IMR-90 (cell line): ENCODE data around the gene CARD10. TPM values are rescaled to one million over a fixed set of nuclear protein-coding genes. Genes with fewer than 3 reads are reported as not detected.

ENCODE experiments used
- ATAC-seq: fragments of 200-7000 bp; cut with Tn5 transposase; 2 replicates; pipeline ENCODE4 v1.9.1; 2020; ENCODE audit warnings: low read depth, mild to moderate bottlenecking, moderate library complexity
- BruUV-seq: library from RNA; stranded (reverse); fragments of 400-500 nt; replicated peaks from 2 replicates; lab custom pipeline; 2021; lab: Mats Ljungman, UMichigan
- CTCF ChIA-PET: fragments of 300-600 bp; formaldehyde crosslinking; extraction: SDS; loops from one replicate; lab custom pipeline; 2021; ENCODE audit warnings: antibody characterized with exemption; lab: Yijun Ruan, JAX
- POLR2A ChIA-PET: fragments of 300-600 bp; sonication (Branson Sonifier 250); formaldehyde crosslinking; loops from one replicate; lab custom pipeline; 2022; ENCODE audit warnings: antibody characterized with exemption; ENCODE audit not compliant: unreplicated experiment; lab: Charles Lee
- DNase-seq: peaks from one replicate; pipeline ENCODE4 v3.0.0; 2013
- H2AFZ ChIP-seq: replicated peaks from 2 replicates; pipeline ENCODE3; 2013; ENCODE audit warnings: low read length, mild to moderate bottlenecking; ENCODE audit not compliant: poor library complexity
- H2AK5ac ChIP-seq: 2 replicates; pipeline ENCODE4 v1.6.1; 2013; ENCODE audit warnings: low read depth, low read length, inconsistent platforms
- H2AK9ac ChIP-seq: replicated peaks from 2 replicates; pipeline ENCODE3; 2013; ENCODE audit warnings: mild to moderate bottlenecking, low read depth, low read length, moderate library complexity; ENCODE audit not compliant: poor library complexity
- H2BK120ac ChIP-seq: 2 replicates; pipeline ENCODE4 v1.6.1; 2013; ENCODE audit warnings: low read depth, low read length, inconsistent platforms
- H2BK15ac ChIP-seq: 3 replicates; pipeline ENCODE4 v1.6.1; 2013; ENCODE audit warnings: low read depth, low read length, inconsistent platforms
- H2BK20ac ChIP-seq: 2 replicates; pipeline ENCODE4 v1.6.1; 2013; ENCODE audit warnings: low read depth, mild to moderate bottlenecking, inconsistent platforms, low read length, moderate library complexity
- H2BK5ac ChIP-seq: 2 replicates; pipeline ENCODE4 v1.6.1; 2013; ENCODE audit warnings: mild to moderate bottlenecking, low read depth, low read length, inconsistent platforms; ENCODE audit not compliant: poor library complexity, severe bottlenecking
- H3K14ac ChIP-seq: replicated peaks from 2 replicates; pipeline ENCODE4 v1.6.1; 2013; ENCODE audit warnings: low read depth, low read length, inconsistent platforms
- H3K18ac ChIP-seq: 2 replicates; pipeline ENCODE4 v1.6.1; 2013; ENCODE audit warnings: low read depth, low read length, control low read depth
- H3K23ac ChIP-seq: 2 replicates; pipeline ENCODE4 v1.6.1; 2013; ENCODE audit warnings: low read depth, low read length, inconsistent platforms
- H3K27ac ChIP-seq: 2 replicates; pipeline ENCODE4 v1.5.1; 2013; ENCODE audit warnings: mild to moderate bottlenecking, control low read depth, low read length; ENCODE audit not compliant: insufficient read depth
- H3K27me3 ChIP-seq: 2 replicates; pipeline ENCODE4 v1.6.1; 2013; ENCODE audit warnings: low read length; ENCODE audit not compliant: control insufficient read depth, insufficient read depth
- H3K36me3 ChIP-seq: 2 replicates; pipeline ENCODE4 v1.6.1; 2013; ENCODE audit warnings: low read length, mixed read lengths; ENCODE audit not compliant: control insufficient read depth, insufficient read depth
- H3K4ac ChIP-seq: 2 replicates; pipeline ENCODE4 v1.6.1; 2013; ENCODE audit warnings: low read depth, low read length, inconsistent platforms
- H3K4me1 ChIP-seq: 2 replicates; pipeline ENCODE4 v1.6.1; 2013; ENCODE audit warnings: low read length, mixed read lengths; ENCODE audit not compliant: control insufficient read depth, insufficient read depth
- H3K4me2 ChIP-seq: 2 replicates; pipeline ENCODE4 v1.6.1; 2013; ENCODE audit warnings: low read depth, mild to moderate bottlenecking, control low read depth, low read length, moderate library complexity
- H3K4me3 ChIP-seq: 2 replicates; pipeline ENCODE4 v1.5.1; 2013; ENCODE audit warnings: low read depth, mild to moderate bottlenecking, control low read depth, low read length, moderate library complexity; ENCODE audit not compliant: insufficient read depth
- H3K56ac ChIP-seq: 2 replicates; pipeline ENCODE4 v1.6.1; 2013; ENCODE audit warnings: low read length, inconsistent platforms; ENCODE audit not compliant: insufficient read depth; ENCODE audit errors: extremely low read depth
- H3K79me1 ChIP-seq, 2 experiments: 2 replicates each; pipeline ENCODE4 v1.6.1; 2013; ENCODE audit warnings: low read length in 2 of 2, inconsistent platforms in 1 of 2, low read depth in 1 of 2
- H3K9ac ChIP-seq: 2 replicates; pipeline ENCODE4 v1.6.1; 2013; ENCODE audit warnings: low read depth, low read length, control low read depth
- H3K9me1 ChIP-seq: 2 replicates; pipeline ENCODE4 v1.6.1; 2013; ENCODE audit warnings: low read length, inconsistent platforms; ENCODE audit not compliant: insufficient read depth
- H3K9me3 ChIP-seq: 2 replicates; pipeline ENCODE4 v1.6.1; 2013; ENCODE audit warnings: low read length; ENCODE audit not compliant: control insufficient read depth, insufficient read depth
- H4K20me1 ChIP-seq: 2 replicates; pipeline ENCODE4 v1.6.1; 2013; ENCODE audit warnings: low read length, inconsistent platforms; ENCODE audit not compliant: insufficient read depth
- H4K5ac ChIP-seq: 2 replicates; pipeline ENCODE4 v1.6.1; 2013; ENCODE audit warnings: mild to moderate bottlenecking, low read depth, low read length, control low read depth
- H4K8ac ChIP-seq, 2 experiments: 2 replicates each; pipeline ENCODE4 v1.6.1; 2013; ENCODE audit warnings: low read depth in 2 of 2, low read length in 2 of 2, control low read depth in 1 of 2, inconsistent platforms in 1 of 2
- H4K91ac ChIP-seq: 2 replicates; pipeline ENCODE4 v1.6.1; 2013; ENCODE audit warnings: low read depth, low read length, inconsistent platforms; ENCODE audit not compliant: insufficient read depth
- CEBPB ChIP-seq: IDR thresholded peaks from 2 replicates; pipeline ENCODE4 v1.6.1; 2012; ENCODE audit warnings: low read depth, low read length, improper control_type of control experiment
- CHD1 ChIP-seq: IDR thresholded peaks from 2 replicates; pipeline ENCODE4 v1.6.1; 2012; ENCODE audit warnings: low read depth, low read length, improper control_type of control experiment
- CTCF ChIP-seq: conservative IDR thresholded peaks from 2 replicates; pipeline ENCODE4 v1.5.1; 2012; ENCODE audit warnings: mild to moderate bottlenecking, low read depth, low read length, improper control_type of control experiment
- MAFK ChIP-seq: IDR thresholded peaks from 2 replicates; pipeline ENCODE4 v1.6.1; 2012; ENCODE audit warnings: low read depth, low read length, improper control_type of control experiment
- MXI1 ChIP-seq: IDR thresholded peaks from 2 replicates; pipeline ENCODE4 v1.6.1; 2012; ENCODE audit warnings: low read depth, mild to moderate bottlenecking, low read length, moderate library complexity, borderline replicate concordance
- POLR2A ChIP-seq: IDR thresholded peaks from 2 replicates; pipeline ENCODE4 v1.6.1; 2012; ENCODE audit warnings: mild to moderate bottlenecking, low read depth, low read length
- RAD21 ChIP-seq: IDR thresholded peaks from 2 replicates; pipeline ENCODE4 v1.6.1; 2012; ENCODE audit warnings: low read length, improper control_type of control experiment
- RFX5 ChIP-seq: IDR thresholded peaks from 2 replicates; pipeline ENCODE4 v1.8.0; 2012; ENCODE audit warnings: low read depth, mild to moderate bottlenecking, low read length, moderate library complexity
- SMC3 ChIP-seq: fragments of 150-350 bp; IDR thresholded peaks from 2 replicates; pipeline ENCODE4 v1.6.1; 2016; ENCODE audit warnings: low read depth, mild to moderate bottlenecking, antibody characterized with exemption, low read length, moderate library complexity
- USF2 ChIP-seq: fragments of 150-350 bp; IDR thresholded peaks from 2 replicates; pipeline ENCODE4 v1.6.1; 2017; ENCODE audit warnings: mild to moderate bottlenecking, antibody characterized with exemption, low read length, low read depth
- WGBS, 2 experiments: methylation state at CpG; one replicate each; pipeline versions ENCODE4 v1.1.5 to v1.1.7; 2013; ENCODE audit warnings: missing lambda C conversion rate in 2 of 2; ENCODE audit not compliant: insufficient read length in 1 of 2; ENCODE audit errors: extremely low coverage in 2 of 2; 5-methylcytosine and 5-hydroxymethylcytosine counted together
- dilution Hi-C: fragments of 300-500 bp; cut with HindIII; formaldehyde crosslinking; loops from one replicate; pipeline ENCODE4 v1.14.3; 2018; ENCODE audit warnings: low sequenced_read_pairs; ENCODE audit not compliant: unreplicated experiment
- in situ Hi-C: fragments of 300-500 bp; cut with MboI; formaldehyde crosslinking; loops from 3 replicates; pipeline ENCODE4 v1.14.3; 2019; ENCODE audit warnings: low sequenced_read_pairs, inconsistent platforms, mixed read lengths
- intact Hi-C: fragments of 100-400 bp; cut with micrococcal nuclease; formaldehyde crosslinking; loops from 2 replicates; pipeline ENCODE4 v1.10.0; 2022
- polyA plus RNA-seq, 3 experiments: library from polyadenylated mRNA; depleted of rRNA; stranded (reverse); fragments of >200 nt; gene quantifications; 2 replicates each; pipeline ENCODE4 v1.2.3, GENCODE V29; 2012; ENCODE audit warnings: low replicate concordance in 1 of 3
- total RNA-seq: library from RNA; depleted of rRNA; stranded (reverse); fragments of >200 nt; gene quantifications from 2 replicates; pipeline ENCODE4 v1.2.3, GENCODE V29; 2012
- TF ChIP-seq, protein P1 (sequence below): fragments of 150-350 bp; IDR thresholded peaks from 2 replicates; pipeline ENCODE4 v1.6.1; 2016; ENCODE audit warnings: low read depth, mild to moderate bottlenecking, low read length, moderate library complexity, borderline replicate concordance

The CARD10 gene
- total and polyA plus RNA-seq, 2 of the 4 experiments (the other 2 are of a cell fraction): 6.1 to 18.4 TPM

DNA sequence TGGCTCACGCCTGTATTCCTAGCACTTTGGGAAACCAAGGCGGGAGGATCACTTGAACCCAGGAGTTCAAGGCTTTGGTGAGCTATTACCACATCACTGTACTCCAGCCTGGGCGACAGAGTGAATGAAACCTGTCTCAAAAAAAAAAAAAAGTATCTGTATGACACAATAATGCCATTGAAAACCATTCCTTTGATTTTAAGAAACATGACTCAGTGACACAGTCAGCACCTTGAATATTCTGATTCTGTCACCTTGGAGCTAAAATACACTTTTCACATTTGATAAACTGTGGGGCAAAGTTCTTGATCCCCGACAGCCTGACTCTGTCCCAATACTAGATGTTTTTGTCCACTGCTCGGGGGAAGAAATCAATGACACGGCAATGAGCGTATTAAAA is 75.2 kb downstream of the CARD10 start:
- DNase-seq (no peak), ATAC-seq (no peak)
- dilution Hi-C loops (no loop called here), intact Hi-C loops (no loop called here), in situ Hi-C loops (no loop called here)
- H4K20me1 ChIP-seq: no peaks in the 10 kb centered on the region
- 0 out of 2 replicates have a peak, but pooled peaks cover 2% of the 10 kb centered on the region for H3K27me3 ChIP-seq
- H3K4me2 ChIP-seq: no peak overlapping the region
- no peak overlapping the region for H4K5ac ChIP-seq
- H3K9ac ChIP-seq: no peak overlapping the region
- 75% methylated on average over 5 of the region's 7 CpGs; no CpG with 5 or more reads in 1 of the 2 experiments for WGBS, 2 experiments
- H2BK120ac ChIP-seq: no peak overlapping the region
- H3K4ac ChIP-seq: no peak overlapping the region
- H3K79me1 ChIP-seq: no peaks in the 10 kb centered on the region
- H3K4me1 ChIP-seq: no peaks in the 10 kb centered on the region
- no peak overlapping the region for H3K56ac ChIP-seq
- CTCF ChIA-PET: no interaction called here
- H3K23ac ChIP-seq: no peak overlapping the region
- H2BK15ac ChIP-seq: no peak overlapping the region
- H4K8ac ChIP-seq: no peak overlapping the region
- no peak overlapping the region for H3K27ac ChIP-seq
- H3K4me3 ChIP-seq: no peak overlapping the region
- H3K18ac ChIP-seq: no peak overlapping the region
- H2AK9ac ChIP-seq: no peak overlapping the region
- H4K91ac ChIP-seq: no peak overlapping the region
- H2AFZ ChIP-seq: no peak overlapping the region
- no peak overlapping the region for H3K14ac ChIP-seq
- H3K36me3 ChIP-seq: no peaks in the 10 kb centered on the region
- H2BK5ac ChIP-seq: no peak overlapping the region
- POLR2A ChIA-PET: no interaction called here
- TF ChIP-seq POLR2A (no peak), RFX5 (no peak), USF2 (no peak), SMC3 (no peak), MAFK (no peak), MXI1 (no peak), CHD1 (no peak), CEBPB (no peak), CTCF (no peak), RAD21 (no peak)
- TF ChIP-seq, protein P1, sequence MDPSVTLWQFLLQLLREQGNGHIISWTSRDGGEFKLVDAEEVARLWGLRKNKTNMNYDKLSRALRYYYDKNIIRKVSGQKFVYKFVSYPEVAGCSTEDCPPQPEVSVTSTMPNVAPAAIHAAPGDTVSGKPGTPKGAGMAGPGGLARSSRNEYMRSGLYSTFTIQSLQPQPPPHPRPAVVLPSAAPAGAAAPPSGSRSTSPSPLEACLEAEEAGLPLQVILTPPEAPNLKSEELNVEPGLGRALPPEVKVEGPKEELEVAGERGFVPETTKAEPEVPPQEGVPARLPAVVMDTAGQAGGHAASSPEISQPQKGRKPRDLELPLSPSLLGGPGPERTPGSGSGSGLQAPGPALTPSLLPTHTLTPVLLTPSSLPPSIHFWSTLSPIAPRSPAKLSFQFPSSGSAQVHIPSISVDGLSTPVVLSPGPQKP: no peak
- no peak overlapping the region for H2BK20ac ChIP-seq
- H2AK5ac ChIP-seq: no peak overlapping the region
- no TSS peak for BruUV-seq
- peaks cover 9% of the 10 kb centered on the region for H3K9me3 ChIP-seq
- no peaks in the 10 kb centered on the region for H3K9me1 ChIP-seq
